Measurements from ENCODE around the gene GRIN1.

GRIN1 gene

GRCh38 chr9:137149942-137150616 is 11.1 kb downstream of the GRIN1 start:
- Histone ChIP-seq H3K79me2 (ENCODE audit: insufficient read depth, low read length) (no peaks in the 10 kb centered on the region), H3K4me1 (ENCODE audit: insufficient read depth, low read length, poor library complexity, severe bottlenecking) (no peaks in the 10 kb centered on the region), H2AFZ (ENCODE audit: low read length) (no peak overlapping the region), H4K20me1 (ENCODE audit: insufficient read depth, low read length, poor library complexity, severe bottlenecking) (no peaks in the 10 kb centered on the region), H3K4me3 (ENCODE audit: low read length, poor library complexity, severe bottlenecking) (no peak overlapping the region), H3F3A (ENCODE audit: low read depth) (0 out of 2 replicates have a peak, but pooled peaks cover 4% of the 10 kb centered on the region), H3K4me2 (ENCODE audit: low read depth, low read length, poor library complexity, severe bottlenecking) (no peak overlapping the region), H3K9me3 (ENCODE audit: insufficient read depth, low read depth, low read length) (no peaks in the 10 kb centered on the region), H3K9me2 (replicated peaks; ENCODE audit: low read depth, low read length) (no peaks in the 10 kb centered on the region), H3K27me3 (ENCODE audit: insufficient read depth, low read length, poor library complexity, severe bottlenecking) (no peaks in the 10 kb centered on the region), H3K36me3 (ENCODE audit: insufficient read depth, low read length) (no peaks in the 10 kb centered on the region), H3K9ac (ENCODE audit: low read depth, low read length, poor library complexity, severe bottlenecking) (no peak overlapping the region)
- TF ChIP-seq CTCF (conservative IDR thresholded peaks at IDR 0.05; ENCODE audit: low read length), result no peak
- TF ChIP-seq EZH2phosphoT487 (IDR thresholded peaks at IDR 0.05; ENCODE audit: borderline replicate concordance), result no peak

- no peak overlapping the region for H2AFZ ChIP-seq (ENCODE audit: low read length)
- no peaks in the 10 kb centered on the region for H4K20me1 ChIP-seq (ENCODE audit: insufficient read depth, low read length, poor library complexity, severe bottlenecking)
- H3F3A ChIP-seq (ENCODE audit: low read depth), result 0 out of 2 replicates have a peak, but pooled peaks cover 4% of the 10 kb centered on the region
- H3K9ac ChIP-seq (ENCODE audit: low read depth, low read length, poor library complexity, severe bottlenecking), result no peak overlapping the region
- no peak for TF ChIP-seq CTCF (conservative IDR thresholded peaks at IDR 0.05; ENCODE audit: low read length)
- no peak for TF ChIP-seq EZH2phosphoT487 (IDR thresholded peaks at IDR 0.05; ENCODE audit: borderline replicate concordance)
- H3K9me3 ChIP-seq (ENCODE audit: insufficient read depth, low read depth, low read length), result no peaks in the 10 kb centered on the region
- H3K79me2 ChIP-seq (ENCODE audit: insufficient read depth, low read length), result no peaks in the 10 kb centered on the region
- no peak overlapping the region for H3K4me2 ChIP-seq (ENCODE audit: low read depth, low read length, poor library complexity, severe bottlenecking)
- no peaks in the 10 kb centered on the region for H3K36me3 ChIP-seq (ENCODE audit: insufficient read depth, low read length)
- no peaks in the 10 kb centered on the region for H3K4me1 ChIP-seq (ENCODE audit: insufficient read depth, low read length, poor library complexity, severe bottlenecking)
- no peak overlapping the region for H3K4me3 ChIP-seq (ENCODE audit: low read length, poor library complexity, severe bottlenecking)
- no peaks in the 10 kb centered on the region for H3K9me2 ChIP-seq (replicated peaks; ENCODE audit: low read depth, low read length)
- no peaks in the 10 kb centered on the region for H3K27me3 ChIP-seq (ENCODE audit: insufficient read depth, low read length, poor library complexity, severe bottlenecking)
Observed at GRCh38 chr9:137150617-137151457, 11.9 kb downstream of the GRIN1 start.

GRCh38 chr9:137152844-137153405 is 14.0 kb downstream of the GRIN1 start:
- Histone ChIP-seq H3K9me2 (replicated peaks; ENCODE audit: low read depth, low read length) (no peaks in the 10 kb centered on the region), H3K9me3 (ENCODE audit: insufficient read depth, low read depth, low read length) (no peaks in the 10 kb centered on the region), H3K9ac (ENCODE audit: low read depth, low read length, poor library complexity, severe bottlenecking) (no peak overlapping the region), H3K79me2 (ENCODE audit: insufficient read depth, low read length) (no peaks in the 10 kb centered on the region), H3K27me3 (ENCODE audit: insufficient read depth, low read length, poor library complexity, severe bottlenecking) (no peaks in the 10 kb centered on the region), H2AFZ (ENCODE audit: low read length) (no peak overlapping the region), H3F3A (ENCODE audit: low read depth) (0 out of 2 replicates have a peak, but pooled peaks cover 4% of the 10 kb centered on the region), H3K36me3 (ENCODE audit: insufficient read depth, low read length) (no peaks in the 10 kb centered on the region), H3K4me2 (ENCODE audit: low read depth, low read length, poor library complexity, severe bottlenecking) (no peak overlapping the region), H4K20me1 (ENCODE audit: insufficient read depth, low read length, poor library complexity, severe bottlenecking) (no peaks in the 10 kb centered on the region), H3K4me1 (ENCODE audit: insufficient read depth, low read length, poor library complexity, severe bottlenecking) (peaks cover 7% of the 10 kb centered on the region), H3K4me3 (ENCODE audit: low read length, poor library complexity, severe bottlenecking) (no peak overlapping the region)
- TF ChIP-seq EZH2phosphoT487 (IDR thresholded peaks at IDR 0.05; ENCODE audit: borderline replicate concordance) (no peak), CTCF (conservative IDR thresholded peaks at IDR 0.05; ENCODE audit: low read length) (no peak)
